ENCODE measurements around the gene PROSER3.
A peak's percentile ranks its signal among the peaks of the same experiment; 100 is the strongest.
"Not testable (repeated sequence)": the region's sequence is repeated elsewhere in the genome, so short reads cannot be mapped to it uniquely, and the experiment has no call there.

The PROSER3 gene

DNA sequence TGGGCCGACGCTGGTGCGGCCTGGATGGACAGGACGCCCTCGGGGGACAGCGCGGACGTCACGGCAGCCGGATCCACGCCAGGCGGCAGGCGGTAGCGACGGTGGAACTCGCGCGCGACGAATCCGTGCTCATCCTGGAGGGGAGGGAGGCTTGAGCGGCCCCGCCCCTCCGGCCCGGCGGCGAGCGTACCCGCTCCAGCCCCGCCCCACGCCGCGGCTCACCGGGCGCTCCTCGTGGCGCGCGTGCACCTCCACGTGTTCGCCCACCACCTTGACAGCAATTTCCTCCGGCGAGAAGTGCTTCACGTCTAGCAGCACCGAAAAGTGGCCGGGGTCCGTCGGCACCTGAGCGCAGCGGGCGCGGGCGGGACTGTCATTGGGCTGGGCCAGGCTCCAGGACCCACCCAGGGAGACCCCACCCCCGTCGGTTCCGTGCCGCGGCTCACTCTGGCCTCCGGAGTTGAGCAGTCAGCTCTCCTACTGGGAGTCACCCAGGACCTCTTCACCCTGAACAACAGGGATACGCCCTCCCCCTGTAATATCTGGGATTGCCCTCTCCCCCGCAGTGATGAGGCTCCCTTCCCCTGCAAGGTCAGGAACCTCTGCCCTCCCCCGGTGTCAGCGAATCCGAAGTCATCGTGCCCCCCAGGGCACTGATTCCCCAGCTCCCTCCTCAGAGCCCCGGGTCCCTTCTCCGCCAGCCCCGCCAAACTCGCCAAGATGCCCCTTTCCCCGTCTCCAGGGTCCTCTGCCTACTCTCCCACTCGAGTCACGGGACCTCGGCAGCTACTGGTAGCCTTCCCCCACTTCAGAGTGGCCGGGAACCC is 2.2 kb upstream of the PROSER3 start:
- DNase-seq: no peak

DNA sequence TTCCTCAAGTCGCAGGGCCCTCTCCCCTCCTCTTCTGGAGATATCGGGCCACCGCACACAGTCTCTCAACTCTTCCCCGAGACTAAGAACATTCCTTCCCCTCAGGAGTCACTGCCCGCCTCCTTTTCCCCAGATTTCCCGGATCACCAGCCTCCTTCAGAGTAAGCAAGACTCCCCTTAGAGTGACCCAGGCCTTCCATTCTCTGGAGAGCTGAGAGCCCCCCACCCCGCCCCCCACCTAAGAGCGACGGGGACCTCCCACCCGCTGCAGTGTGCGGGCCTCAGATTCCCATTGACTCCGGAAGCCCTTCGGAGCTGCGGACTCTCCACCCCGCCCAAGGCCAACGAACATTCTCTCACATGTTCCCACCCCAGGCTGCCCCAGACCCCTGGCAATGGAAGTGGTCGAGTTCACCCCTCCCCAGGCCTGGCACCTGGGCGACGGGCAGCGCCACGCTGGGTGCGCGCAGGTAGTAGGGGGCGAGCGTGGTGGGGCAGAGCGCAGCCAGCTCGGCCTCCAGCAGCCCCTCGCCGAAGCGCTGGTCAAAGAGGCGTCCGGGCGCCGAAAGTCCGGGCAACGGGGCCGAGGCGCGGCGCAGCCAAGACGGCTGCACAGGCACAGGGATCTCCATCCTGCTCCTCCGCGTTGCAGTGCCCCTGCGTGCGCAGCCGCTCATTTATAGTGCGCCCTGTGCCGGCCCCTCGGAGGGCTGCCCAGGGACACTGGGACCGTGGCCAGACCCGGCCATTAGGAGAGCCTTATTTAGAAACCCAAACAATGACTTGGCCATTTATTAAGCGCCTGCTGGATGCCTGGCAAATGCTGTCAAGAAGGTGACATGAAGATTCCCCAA is 1.4 kb upstream of the PROSER3 start, which contains the start of gene HSPB6:
HSPB6 (minus strand) TSS at position 653 of the 854 bp plus-strand sequence; CDS start at position 632, 21 bp downstream.
- no peak for DNase-seq

DNA sequence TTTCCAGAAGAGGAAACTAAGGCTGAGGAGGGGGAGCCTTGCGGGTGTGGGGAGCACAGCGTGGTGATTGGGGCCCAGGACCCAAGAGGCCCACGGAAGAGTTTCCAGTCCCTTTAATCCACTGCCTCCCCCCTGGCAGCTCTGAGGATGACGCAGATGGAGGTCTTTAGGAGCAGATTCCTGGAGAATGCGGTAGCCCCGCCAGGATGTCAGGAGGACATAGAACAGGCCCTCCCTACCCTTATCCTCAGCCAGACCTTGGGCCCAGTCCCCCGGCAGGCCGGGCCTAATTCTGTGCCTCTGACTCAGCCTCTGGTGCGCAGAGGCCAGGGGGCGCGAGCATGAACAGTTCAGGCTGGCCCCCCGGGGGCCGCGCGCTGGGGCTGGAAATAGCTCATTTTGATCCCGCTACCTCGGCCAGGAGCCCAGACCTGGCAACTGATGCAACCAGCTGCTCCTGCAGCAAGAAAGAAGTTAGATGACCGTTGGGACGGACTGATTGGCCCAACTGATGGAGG is 686 bp upstream of the PROSER3 start:
- no peak for DNase-seq

DNA sequence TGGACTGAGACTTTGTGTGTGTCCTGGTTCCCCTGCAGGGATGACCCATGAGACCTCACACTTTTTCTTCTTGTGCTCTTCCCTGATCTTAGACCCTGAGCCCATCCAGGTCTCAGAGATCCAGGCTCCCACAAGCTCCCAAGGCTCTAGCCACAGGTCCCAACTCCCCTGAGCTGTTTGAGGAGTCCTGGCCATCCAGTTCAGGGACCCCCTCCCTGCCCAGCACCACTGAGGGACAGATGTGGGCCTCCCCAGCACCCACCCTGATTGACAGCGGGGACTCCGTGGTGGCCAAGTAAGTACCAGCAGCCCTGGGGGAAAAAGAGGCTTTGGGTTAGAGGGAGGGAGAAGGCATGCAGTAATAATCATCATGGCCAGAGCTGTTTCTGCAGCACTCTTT is 1.7 kb downstream of the PROSER3 start:
- DNase-seq: no peak

DNA sequence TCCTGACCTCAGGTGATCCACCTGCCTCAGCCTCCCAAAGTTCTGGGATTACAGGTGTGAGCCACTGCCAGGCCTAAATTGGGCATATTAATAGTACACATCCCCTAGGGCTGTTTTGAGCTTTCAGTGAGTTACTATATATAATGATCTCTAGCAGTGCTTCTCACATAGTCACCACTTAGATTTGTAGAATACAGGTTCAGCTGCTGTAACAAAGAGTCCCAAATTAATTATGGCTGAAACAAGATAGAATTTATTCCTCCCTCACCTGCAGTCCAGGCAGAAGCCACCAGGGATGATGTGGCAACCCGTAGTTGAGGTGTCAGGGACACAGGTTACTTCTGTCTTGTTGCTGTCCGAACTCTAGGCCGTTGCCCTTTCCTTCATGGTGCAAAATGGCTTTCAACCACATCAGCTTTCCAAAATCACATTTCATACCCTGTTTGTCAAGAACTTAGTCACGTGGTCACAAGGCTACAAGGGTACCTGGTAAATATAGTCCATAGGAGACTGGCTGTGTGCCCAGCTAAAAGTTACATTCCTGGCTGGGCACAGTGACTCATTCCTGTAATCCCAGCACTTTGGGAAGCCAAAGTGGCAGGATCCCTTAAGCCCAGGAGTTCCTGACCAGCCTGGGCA is 2.9 kb downstream of the PROSER3 start:
- no peak for DNase-seq

DNA sequence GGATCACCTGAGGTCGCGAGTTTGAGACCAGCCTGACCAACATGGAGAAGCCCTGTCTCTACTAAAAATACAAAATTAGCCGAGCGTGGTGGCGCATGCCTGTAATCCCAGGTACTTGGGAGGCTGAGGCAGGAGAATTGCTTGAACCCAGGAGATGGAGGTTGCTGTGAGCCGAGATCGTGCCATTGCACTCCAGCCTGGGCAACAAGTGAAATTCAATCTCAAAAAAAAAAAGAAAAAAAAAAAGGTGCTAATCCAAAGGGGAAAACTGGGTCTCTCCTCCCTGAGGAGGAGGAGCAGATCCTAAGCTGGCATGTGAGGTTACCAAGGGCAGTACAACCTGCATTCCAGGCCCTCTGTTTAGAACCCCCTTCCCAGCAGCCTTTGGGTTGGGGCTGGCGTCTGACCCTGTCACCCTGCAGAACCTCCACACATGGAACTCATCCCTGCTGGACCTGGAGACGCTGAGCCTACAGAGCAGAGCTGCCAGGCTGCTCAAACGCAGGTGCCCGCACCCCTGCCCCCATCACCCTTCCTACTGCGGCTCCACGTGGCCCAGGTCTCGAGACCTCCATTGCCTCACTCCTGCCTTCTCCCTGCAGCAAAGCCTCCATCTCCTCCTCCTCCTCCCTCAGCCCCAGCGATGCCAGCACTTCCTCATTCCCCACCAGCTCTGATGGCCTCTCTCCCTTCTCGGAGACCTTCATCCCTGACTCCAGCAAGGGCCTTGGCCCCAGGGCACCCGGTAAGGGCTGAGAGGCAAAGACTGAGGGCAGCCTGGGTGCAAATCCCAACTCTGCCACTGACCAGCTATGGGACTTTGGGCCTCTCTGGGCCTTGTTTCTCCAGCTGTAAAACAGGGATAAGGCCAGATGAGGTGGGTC is 6.7 kb downstream of the PROSER3 start:
- DNase-seq: no peak

DNA sequence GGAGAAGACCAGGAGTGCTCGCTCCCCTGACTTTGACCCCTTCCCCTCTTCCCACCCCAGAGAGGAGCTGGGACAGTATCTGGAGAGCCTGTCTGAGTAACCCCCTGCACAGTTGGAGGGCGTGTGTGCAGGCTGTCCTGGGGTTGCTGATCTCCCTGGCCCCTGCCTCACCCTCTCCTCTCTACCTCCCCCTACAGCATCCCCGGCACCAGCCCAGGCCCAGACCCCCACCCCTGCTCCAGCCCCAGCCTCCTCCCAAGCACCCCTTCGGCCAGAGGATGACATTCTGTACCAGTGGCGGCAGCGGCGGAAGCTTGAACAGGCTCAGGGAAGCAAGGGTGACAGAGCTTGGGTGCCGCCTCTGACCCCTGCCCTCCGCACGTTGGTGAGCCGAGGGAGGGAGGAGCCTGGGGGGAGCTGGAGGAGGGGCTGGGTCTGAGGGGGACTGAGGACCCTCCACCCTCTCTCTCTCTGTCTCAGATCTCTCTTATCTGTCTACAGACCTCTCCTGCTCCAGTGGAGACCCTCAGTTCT is 8.7 kb downstream of the PROSER3 start:
- no peak for DNase-seq

DNA sequence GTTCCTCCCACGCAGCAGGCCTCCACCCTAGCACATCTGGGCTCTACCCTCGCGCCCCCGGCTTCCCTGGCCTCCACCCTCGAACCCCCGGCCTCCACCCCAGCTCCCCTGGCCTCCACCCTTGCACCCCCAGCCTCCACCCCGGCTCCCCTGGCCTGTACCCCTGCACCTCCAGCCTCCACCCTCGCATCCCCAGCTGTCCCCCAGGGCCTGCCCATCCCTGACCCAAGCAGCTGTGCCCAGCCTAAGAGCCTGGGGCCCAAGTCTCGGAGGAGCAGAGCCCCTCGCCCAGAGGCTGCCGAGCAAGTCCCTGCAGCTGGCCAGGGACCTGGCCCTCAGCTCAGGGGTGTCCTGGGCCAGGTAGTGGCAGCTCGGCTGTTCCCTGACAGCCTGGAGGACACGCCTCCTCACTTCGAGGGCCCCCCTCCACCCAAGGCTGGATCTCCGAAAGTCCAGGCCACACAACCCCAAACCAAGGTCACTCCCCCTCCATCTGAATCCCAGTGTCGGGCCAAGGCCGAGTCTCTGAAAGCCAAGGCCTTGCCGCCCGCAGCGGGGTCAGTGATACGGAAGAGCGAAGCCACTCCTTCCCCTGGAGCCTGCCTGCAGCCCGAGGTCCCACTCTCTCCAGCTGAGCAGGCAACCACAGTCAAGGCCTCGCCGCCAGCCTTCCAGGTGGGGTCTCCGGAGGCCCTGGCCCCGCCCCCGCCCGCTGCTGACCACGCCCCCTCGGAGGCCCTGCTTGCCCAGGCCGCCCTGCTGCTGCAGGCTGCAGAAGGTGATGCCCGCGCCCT is 9.5 kb downstream of the PROSER3 start:
- DNase-seq: no peak

DNA sequence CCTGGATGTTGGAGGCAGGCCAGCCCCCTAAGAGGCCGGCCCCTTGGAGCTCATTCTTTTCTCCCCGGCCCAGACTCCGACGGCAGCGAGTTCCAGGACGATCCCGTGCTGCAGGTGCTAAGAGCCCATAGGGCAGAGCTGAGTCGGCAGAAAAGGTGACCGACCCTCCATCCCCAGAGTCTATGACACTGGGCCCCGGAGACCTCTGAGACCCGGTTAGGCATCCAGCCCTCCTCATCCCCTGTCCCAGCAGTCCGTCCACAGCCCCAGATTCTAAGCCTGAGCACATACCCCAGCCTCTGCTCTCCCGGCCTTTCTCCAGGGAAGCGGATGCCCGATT is 10.1 kb downstream of the PROSER3 start:
- DNase-seq: no peak

DNA sequence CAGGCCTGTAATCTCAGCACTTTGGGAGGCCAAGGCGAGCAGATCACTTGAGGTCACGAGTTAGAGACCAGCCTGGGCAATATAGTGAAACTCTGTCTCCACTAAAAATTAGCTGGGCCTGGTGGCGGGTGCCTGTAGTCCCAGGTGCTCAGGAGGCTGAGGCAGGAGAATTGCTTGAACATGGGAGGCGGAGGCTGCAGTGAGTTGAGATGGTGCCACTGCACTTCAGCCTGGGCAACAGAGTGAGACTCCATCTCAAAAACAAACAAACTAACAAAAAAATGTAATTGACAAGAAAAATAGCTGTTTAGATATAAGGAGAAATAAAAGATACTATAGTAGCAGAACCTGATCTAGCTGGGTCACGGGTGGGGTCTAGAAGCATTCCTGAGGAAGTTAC is 14.4 kb downstream of the PROSER3 start:
- not testable (repeated sequence) for DNase-seq

DNA sequence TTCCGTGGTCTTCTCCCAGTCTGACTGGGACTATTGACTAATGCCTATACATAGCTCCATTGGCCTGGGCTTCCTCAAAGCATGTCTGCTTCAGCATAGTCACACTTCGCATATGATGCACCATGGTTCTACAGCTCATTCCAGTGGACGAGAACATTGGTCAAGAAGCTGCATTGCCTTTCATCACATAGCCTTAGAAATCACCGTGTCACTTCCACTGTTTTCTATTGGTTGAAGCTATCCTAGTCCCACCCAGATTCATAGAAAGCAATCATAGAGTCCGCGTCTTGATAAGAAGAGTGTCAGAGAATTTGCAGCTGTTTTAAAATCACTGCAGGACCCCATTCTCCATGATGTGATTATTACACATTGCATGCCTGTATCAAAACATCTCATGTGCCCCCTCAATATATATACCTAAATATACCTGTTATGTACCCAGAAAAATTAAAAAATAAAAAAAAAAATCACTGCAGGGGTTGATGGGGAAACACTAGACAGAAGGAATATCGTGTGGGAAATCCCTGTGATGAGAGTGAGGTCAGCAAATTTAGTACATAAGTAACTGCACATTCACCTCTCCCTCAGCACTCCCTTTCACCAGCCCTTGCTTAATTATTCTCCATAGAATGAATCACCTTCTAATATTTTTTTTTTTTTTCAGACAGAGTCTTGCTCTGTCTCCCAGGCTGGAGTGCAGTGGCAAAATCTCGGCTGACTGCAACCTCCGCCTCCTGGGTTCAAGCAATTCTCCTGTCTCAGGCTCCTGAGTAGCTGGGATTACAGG is 15.2 kb downstream of the PROSER3 start:
- DNase-seq: no peak

DNA sequence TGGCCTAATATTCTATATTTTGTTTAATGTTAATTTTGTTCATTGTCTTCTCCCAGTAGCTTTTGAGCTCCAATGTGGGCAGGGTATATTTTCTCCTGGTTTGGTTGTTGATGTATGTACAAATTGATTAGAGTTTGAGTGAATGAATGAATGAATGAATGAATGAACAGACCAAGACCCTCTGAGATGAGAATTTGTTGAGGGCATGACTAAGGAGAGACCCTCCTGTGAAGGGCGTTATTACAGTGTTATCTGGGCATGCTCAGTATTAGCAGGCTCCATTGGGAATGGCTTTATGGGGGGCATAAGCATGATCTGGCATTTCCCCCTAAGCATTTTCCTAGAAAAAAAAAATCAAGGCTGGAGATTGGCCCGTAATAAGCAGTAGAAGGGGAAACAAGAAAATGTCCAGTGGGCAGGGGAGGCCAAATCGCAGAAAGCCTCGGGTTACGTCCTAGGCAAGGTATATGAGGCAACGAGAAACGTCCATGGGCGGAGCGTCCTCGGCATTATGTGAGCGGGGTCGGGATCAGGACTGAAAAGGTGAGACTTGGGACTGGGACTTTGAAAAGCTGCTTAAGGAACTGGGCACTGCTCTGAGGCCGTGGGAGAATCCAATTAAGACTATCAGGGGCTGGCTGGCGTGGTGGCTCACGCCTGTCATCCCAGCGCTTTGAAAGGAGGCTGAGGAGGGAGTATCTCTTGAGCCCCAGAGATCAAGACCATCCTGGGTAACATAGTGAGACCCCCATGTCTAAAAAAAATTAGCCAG is 16.5 kb downstream of the PROSER3 start:
- DNase-seq: no peak

DNA sequence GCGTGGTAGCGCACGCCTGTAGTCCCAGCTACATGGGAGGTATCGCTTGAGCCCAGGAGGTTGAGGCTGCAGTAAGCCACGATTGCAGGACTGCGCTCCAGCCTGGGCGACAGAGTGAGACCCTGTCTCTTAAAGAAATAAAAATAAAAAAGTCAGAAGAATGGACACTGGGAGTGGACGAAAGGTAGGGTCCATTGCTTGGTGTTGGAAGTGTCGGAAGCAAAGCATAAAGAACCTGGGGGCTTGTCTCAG is 17.0 kb downstream of the PROSER3 start:
- no peak for DNase-seq

DNA sequence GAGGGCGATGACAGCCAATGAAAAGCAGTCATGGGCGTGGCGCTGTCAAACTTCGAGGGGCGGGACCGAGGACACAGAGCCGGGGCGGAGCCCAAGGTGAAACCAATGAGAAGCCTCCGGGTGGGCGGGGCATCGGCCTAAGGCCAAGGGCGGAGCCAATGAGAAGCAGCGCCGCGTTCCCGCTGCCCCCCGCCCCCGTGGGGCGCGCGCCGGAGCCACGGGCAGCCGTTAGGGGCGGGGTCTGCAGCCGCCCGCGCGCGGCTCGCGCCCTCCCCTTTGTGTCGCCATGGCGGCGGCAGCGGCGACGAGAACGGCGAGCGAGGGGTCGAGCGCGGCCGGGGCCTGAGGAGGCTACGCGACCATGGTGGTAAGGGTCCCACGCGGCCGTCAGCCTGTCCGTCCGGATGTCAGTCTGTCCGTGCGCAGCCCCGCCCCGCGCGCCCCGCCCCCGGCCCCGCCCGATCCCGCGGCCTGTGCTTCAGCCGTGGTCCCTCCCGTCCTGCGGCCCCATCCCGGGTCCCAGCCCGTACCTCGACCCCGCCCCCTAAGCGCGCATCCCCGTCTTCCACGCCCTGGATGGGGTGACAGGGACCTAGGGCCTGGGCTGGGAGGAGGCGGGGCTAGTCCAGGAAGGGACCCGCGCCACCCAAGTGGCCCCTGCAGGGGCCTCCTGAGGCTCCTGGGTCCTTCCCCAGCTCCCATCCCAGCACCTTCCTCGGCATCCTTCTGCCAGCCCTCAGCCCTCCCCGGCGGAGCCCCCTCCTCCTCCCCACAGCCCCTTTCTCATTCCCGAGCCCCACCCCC is 17.5 kb downstream of the PROSER3 start, which contains the start of gene ARHGAP33:
ARHGAP33 (plus strand) TSS at position 267 of the 804 bp plus-strand sequence; CDS start at position 362, 95 bp downstream.
- DNase-seq: peak; percentile 96

DNA sequence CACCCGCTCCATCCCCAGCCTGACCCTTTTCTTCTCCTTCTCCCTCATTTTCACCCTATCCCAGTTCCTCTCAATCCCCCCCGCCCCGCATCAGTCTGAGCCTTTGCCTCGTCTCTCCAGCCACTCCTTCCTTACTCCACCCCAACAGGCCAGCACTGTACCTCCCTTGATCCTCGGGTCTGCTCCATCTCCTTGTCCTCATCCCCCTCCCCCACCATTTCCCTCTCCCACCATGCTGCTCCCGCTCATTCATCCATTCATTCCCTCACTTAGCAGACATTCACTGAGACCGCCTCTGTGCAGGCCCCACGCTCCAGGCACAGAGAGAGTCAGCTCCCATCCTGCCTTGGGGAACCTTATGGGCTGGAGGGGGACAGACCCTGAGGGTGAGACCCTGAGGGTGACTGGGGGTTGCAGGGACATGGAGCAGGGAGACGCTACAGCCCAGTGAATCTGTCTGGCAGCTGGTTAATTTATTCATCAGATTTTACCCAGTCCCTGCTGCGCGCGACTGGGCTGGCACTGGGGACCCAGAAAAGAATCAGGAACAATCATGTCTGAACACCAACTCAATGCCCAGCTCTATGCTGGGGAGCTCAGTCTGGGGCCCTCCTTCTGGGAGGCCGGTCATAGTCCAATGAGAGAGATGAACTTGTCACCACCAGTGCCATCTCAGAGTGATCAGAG is 18.3 kb downstream of the PROSER3 start:
- no peak for DNase-seq

DNA sequence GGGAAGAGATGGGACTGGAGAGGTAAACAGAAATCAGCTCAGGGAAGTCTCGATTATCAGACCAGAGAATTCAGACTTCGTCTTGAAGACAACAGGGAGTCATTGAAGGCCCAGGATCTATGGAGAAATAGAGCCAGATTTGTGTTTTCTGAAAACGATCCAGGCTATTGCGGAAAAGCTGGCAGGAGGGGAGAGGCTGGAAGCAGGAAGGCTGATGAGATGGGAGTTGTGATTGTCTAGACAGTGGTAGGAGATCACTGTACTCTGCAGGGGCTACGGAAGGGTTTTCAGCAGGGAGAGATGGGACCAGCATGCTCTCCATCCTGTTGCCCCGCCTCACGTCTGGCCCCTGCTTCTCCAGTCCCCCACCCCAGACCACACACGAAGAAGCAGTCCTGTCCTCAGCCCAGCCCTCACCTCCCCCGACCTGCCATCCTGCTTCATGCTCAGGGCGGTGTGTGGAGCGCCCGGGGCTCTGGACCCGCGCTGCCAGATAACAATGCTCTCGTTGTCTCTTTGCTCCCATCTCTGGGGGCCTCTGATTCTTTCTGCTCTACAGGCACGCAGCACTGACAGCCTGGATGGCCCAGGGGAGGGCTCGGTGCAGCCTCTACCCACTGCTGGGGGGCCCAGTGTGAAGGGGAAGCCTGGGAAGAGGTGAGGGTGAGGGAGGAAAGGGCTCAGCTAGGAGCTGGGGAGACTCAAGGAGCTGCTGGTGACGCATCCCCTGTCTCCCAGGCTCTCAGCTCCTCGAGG is 19.3 kb downstream of the PROSER3 start:
- no peak for DNase-seq

DNA sequence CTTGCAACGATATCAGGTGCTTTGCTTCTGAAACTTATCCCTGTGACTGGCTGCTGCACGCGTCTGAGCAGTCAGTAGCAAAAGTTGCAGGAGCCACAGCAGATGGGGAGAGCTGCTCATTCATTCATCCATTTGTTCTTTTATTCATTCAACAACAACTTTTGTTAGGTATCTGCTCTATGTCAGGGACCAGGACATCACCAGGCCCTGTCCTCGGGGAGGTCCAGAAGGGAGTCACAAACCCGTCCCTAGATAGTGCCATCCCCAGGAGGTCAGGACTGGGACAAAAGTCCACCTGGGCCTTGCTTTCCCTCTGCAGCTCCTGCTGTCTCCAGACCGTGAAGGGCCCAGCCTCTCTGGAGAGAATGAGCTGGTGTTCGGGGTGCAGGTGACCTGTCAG is 20.0 kb downstream of the PROSER3 start:
- no peak for DNase-seq

All from GDM1 (cell line).